DOHH2 (cell line): Measurements from ENCODE around the gene LATS2.

Experiments used
- H3F3A ChIP-seq: fragments of 200-600 bp; sonication (generic), shearing (Covaris generic); 2 replicates; pipeline ENCODE4 v1.6.0; 2016; ENCODE audit warnings: antibody characterized with exemption, mild to moderate bottlenecking; ENCODE audit not compliant: control insufficient read depth, insufficient read depth
- H3K27ac ChIP-seq: fragments of 200-600 bp; sonication (generic); 2 replicates; pipeline ENCODE4 v1.5.1; 2014; ENCODE audit warnings: low read depth, mild to moderate bottlenecking, low read length, moderate library complexity
- H3K27me3 ChIP-seq: fragments of 200-600 bp; sonication (generic); 2 replicates; pipeline ENCODE4 v1.6.1; 2014; ENCODE audit warnings: mild to moderate bottlenecking, low read length, mixed read lengths; ENCODE audit not compliant: control insufficient read depth
- H3K36me3 ChIP-seq: fragments of 200-600 bp; sonication (generic); 2 replicates; pipeline ENCODE4 v1.6.1; 2014; ENCODE audit warnings: mild to moderate bottlenecking, low read length, moderate library complexity, mixed read lengths; ENCODE audit not compliant: control insufficient read depth
- H3K4me1 ChIP-seq: fragments of 200-600 bp; sonication (generic); 2 replicates; pipeline ENCODE4 v1.6.1; 2014; ENCODE audit warnings: mild to moderate bottlenecking, low read length, mixed read lengths; ENCODE audit not compliant: control insufficient read depth
- H3K4me2 ChIP-seq: fragments of 200-600 bp; sonication (generic); 2 replicates; pipeline ENCODE4 v1.6.0; 2014; ENCODE audit warnings: mild to moderate bottlenecking, low read length, moderate library complexity
- H3K4me3 ChIP-seq: fragments of 200-600 bp; sonication (generic); 2 replicates; pipeline ENCODE4 v1.5.1; 2014; ENCODE audit warnings: mild to moderate bottlenecking, low read length, mixed read lengths
- H3K79me2 ChIP-seq: fragments of 200-600 bp; sonication (generic); 2 replicates; pipeline ENCODE4 v1.6.1; 2014; ENCODE audit warnings: mild to moderate bottlenecking, low read length, mixed read lengths; ENCODE audit not compliant: control insufficient read depth
- H3K9me2 ChIP-seq: fragments of 200-600 bp; sonication (generic); replicated peaks from 2 replicates; pipeline ENCODE4 v1.6.1; 2014; ENCODE audit warnings: mild to moderate bottlenecking, low read length, mixed read lengths; ENCODE audit not compliant: control insufficient read depth
- H3K9me3 ChIP-seq: fragments of 200-600 bp; sonication (generic); 2 replicates; pipeline ENCODE4 v1.6.1; 2014; ENCODE audit warnings: antibody characterized with exemption, low read length, mixed read lengths; ENCODE audit not compliant: control insufficient read depth, insufficient read depth
- H4K20me1 ChIP-seq: fragments of 200-600 bp; sonication (generic); 2 replicates; pipeline ENCODE4 v1.6.0; 2014; ENCODE audit warnings: low read depth, mild to moderate bottlenecking, antibody characterized with exemption, low read length, moderate library complexity; ENCODE audit not compliant: control insufficient read depth, insufficient read depth
- EZH2phosphoT487 ChIP-seq: fragments of 200-600 bp; sonication (generic); IDR thresholded peaks from 2 replicates; pipeline ENCODE4 v1.6.1; 2017; ENCODE audit warnings: borderline replicate concordance, mild to moderate bottlenecking, antibody characterized with exemption, low read length, moderate library complexity, mixed read lengths
- TF ChIP-seq, protein P1 (sequence below): fragments of 200-600 bp; sonication (generic); IDR thresholded peaks from one replicate; pipeline ENCODE4 v1.5.1; 2014; ENCODE audit warnings: antibody characterized with exemption, mild to moderate bottlenecking, low read depth, low read length; ENCODE audit not compliant: poor library complexity, severe bottlenecking

LATS2 gene

DNA sequence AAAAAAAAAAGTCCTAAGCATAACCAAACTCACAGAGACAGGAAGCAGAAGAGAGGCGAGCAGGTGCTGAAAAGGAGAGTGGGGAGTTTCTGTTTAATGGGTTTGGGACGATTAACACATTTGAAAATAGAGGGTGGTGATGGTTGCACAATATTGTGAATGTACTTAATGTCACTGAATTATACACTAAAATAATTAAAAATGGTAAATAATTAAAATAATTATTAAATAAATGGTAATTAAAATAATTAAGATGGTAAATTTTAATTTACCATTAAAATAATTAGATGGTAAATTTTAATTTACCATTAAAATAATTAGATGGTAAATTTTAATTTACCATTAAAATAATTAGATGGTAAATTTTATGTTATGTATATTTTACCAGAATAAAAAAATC, 84.0 kb downstream of the LATS2 start:
- Histone ChIP-seq H3K79me2 (no peaks in the 10 kb centered on the region), H4K20me1 (no peaks in the 10 kb centered on the region), H3F3A (no peaks in the 10 kb centered on the region), H3K27ac (no peak overlapping the region), H3K4me1 (no peaks in the 10 kb centered on the region), H3K4me3 (no peak overlapping the region), H3K36me3 (no peaks in the 10 kb centered on the region), H3K27me3 (no peaks in the 10 kb centered on the region), H3K4me2 (no peak overlapping the region), H3K9me2 (no peaks in the 10 kb centered on the region), H3K9me3 (no peaks in the 10 kb centered on the region)
- no peak for TF ChIP-seq EZH2phosphoT487
- TF ChIP-seq, protein P1, sequence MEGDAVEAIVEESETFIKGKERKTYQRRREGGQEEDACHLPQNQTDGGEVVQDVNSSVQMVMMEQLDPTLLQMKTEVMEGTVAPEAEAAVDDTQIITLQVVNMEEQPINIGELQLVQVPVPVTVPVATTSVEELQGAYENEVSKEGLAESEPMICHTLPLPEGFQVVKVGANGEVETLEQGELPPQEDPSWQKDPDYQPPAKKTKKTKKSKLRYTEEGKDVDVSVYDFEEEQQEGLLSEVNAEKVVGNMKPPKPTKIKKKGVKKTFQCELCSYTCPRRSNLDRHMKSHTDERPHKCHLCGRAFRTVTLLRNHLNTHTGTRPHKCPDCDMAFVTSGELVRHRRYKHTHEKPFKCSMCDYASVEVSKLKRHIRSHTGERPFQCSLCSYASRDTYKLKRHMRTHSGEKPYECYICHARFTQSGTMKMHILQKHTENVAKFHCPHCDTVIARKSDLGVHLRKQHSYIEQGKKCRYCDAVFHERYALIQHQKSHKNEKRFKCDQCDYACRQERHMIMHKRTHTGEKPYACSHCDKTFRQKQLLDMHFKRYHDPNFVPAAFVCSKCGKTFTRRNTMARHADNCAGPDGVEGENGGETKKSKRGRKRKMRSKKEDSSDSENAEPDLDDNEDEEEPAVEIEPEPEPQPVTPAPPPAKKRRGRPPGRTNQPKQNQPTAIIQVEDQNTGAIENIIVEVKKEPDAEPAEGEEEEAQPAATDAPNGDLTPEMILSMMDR: no peak

- Histone ChIP-seq H4K20me1 (no peaks in the 10 kb centered on the region), H3F3A (no peaks in the 10 kb centered on the region), H3K4me3 (no peak overlapping the region), H3K4me1 (no peaks in the 10 kb centered on the region), H3K27me3 (no peaks in the 10 kb centered on the region), H3K9me2 (no peaks in the 10 kb centered on the region), H3K79me2 (no peaks in the 10 kb centered on the region), H3K4me2 (no peak overlapping the region), H3K9me3 (no peaks in the 10 kb centered on the region), H3K36me3 (no peaks in the 10 kb centered on the region), H3K27ac (no peak overlapping the region)
- TF ChIP-seq, protein P1: no peak
- TF ChIP-seq EZH2phosphoT487: no peak
Measured at GRCh38 chr13:20974981-20975585, 86.3 kb downstream of the LATS2 start.

GRCh38 chr13:20973886-20974425, 87.4 kb downstream of the LATS2 start:
- no peaks in the 10 kb centered on the region for H3F3A ChIP-seq
- H3K27me3 ChIP-seq: no peaks in the 10 kb centered on the region
- H3K9me2 ChIP-seq: no peaks in the 10 kb centered on the region
- H3K4me3 ChIP-seq: no peak overlapping the region
- H4K20me1 ChIP-seq: no peaks in the 10 kb centered on the region
- H3K79me2 ChIP-seq: no peaks in the 10 kb centered on the region
- H3K27ac ChIP-seq: no peak overlapping the region
- TF ChIP-seq, protein P1: no peak
- no peak for TF ChIP-seq EZH2phosphoT487
- H3K4me2 ChIP-seq: no peak overlapping the region
- H3K4me1 ChIP-seq: no peaks in the 10 kb centered on the region
- H3K36me3 ChIP-seq: no peaks in the 10 kb centered on the region
- no peaks in the 10 kb centered on the region for H3K9me3 ChIP-seq
